GM19351 (cell line): Measurements from ENCODE around the gene UBXN10.

Experiments used
- ATAC-seq: cut with Tn5 transposase; IDR thresholded peaks from one replicate; pipeline ENCODE4 v1.9.1; 2021; ENCODE audit warnings: mild to moderate bottlenecking, moderate library complexity; ENCODE audit not compliant: unreplicated experiment

UBXN10 gene

GRCh38 chr1:20233394-20233793 is 47.5 kb downstream of the UBXN10 start:
- ATAC-seq = no peak

GRCh38 chr1:20233866-20234265 is 48.0 kb downstream of the UBXN10 start:
- ATAC-seq = no peak

DNA sequence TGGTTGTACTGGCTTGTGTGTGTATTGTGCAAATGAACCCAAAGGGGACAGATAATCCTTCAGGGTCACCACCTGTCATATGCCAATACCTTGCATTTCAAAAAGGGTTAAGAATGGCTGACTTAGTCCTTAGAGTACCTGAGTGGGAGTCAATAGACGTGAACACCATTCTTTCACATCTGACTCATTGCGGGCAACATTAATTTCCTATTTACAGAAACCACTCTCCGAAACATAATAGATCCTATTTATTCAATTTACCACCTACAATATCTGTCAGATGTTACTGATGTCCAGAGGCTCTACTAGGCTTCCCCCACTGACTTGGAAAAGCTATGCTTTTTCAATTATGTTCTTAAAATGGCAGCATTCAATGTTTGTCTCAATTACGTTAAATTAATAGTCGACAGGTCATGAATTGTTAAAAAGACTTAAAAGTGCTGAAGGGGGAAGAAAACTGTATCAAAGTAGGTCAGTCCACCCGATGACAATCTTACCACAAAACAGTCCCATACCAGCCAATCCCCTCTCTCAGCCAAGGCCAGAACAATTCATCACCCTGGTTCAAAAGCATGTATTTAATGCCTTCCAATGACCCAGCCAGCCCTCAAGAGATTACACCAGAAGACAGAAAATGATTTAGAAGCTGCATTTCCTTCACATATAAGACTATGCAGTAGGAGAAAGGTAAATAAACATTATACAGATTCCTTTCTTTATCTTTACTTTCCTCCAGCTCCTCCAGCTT is 49.1 kb downstream of the UBXN10 start:
- no peak for ATAC-seq

DNA sequence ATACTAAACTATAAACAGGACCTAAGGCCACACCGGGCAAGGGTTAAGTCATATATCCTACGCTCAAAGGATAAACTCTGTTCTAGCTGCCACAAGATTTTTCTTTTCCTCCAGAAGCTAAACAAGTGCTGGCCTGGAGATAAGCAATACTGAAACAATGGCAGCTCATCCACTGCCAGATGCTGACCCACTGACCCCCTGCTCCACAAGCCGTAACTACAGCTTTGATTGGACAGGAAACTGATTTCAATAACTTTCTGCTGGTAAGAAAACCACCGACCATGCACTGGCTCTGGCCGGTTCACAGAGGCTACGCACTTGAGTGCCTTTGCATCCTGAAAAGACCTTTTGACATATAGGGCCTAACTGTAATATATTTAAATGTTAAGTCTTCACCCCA is 51.8 kb downstream of the UBXN10 start:
- no peak for ATAC-seq

- ATAC-seq = no peak
These were observed 54.1 kb downstream of the UBXN10 start for GRCh38 chr1:20240012-20240411.

DNA sequence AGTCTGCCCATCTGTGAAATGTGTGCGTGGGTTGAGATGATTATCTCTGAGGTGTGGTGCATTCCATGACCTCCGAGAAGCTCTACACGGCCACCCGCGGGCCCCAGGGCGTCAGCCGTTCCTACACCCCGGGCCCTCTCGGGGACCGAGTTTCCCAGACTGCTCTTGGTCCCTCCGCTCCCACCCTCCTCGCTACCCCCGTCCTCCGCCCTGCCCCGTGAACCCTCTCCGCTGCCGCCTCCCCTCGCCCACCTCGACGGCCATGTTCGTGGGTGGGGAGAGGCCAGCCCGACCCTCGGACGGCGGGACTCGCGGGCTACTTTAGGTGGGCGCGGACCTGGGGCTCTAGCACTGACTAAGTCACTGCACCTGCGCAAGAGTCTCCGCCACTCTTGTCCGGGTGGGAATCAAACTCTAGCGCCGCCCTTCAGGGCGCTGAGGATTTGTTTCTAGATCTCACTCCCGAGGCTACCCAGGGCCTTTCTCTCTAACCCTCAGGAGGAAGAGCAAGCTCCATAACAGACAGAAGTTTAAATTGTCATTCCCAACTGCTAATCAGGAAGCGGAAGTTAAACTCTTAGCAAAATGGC is 57.1 kb downstream of the UBXN10 start:
- no peak for ATAC-seq
